HFFc6 (cell line): Measurements from ENCODE around the gene GHSR. TPM values are rescaled to one million over a fixed set of nuclear protein-coding genes. Genes with fewer than 3 reads are reported as not detected.

ENCODE experiments used
- DNase-seq: peaks from one replicate; pipeline ENCODE4 v3.0.0-alpha.2; 2018
- H3K27ac Mint-ChIP-seq: 2 replicates; pipeline ENCODE4 v1.8.0; 2020; ENCODE audit warnings: mild to moderate bottlenecking, mixed read lengths
- H3K27me3 Mint-ChIP-seq: 2 replicates; pipeline ENCODE4 v1.8.0; 2021; ENCODE audit warnings: mild to moderate bottlenecking, moderate library complexity, mixed read lengths; ENCODE audit not compliant: insufficient read depth
- H3K36me3 Mint-ChIP-seq: 2 replicates; pipeline ENCODE4 v1.8.0; 2021; ENCODE audit warnings: low read depth, mixed read lengths
- H3K4me1 Mint-ChIP-seq: 2 replicates; pipeline ENCODE4 v1.8.0; 2020; ENCODE audit warnings: low read depth, mixed read lengths
- H3K4me3 Mint-ChIP-seq: 2 replicates; pipeline ENCODE4 v1.8.0; 2020; ENCODE audit warnings: mild to moderate bottlenecking, moderate library complexity, mixed read lengths
- H3K9me3 Mint-ChIP-seq: 2 replicates; pipeline ENCODE4 v1.8.0; 2020; ENCODE audit warnings: mild to moderate bottlenecking, mixed read lengths
- CTCF ChIP-seq: fragments of 200-600 bp; sonication (generic); IDR thresholded peaks from 2 replicates; pipeline ENCODE4 v1.5.0; 2021; ENCODE audit warnings: antibody characterized with exemption, mild to moderate bottlenecking
- total RNA-seq, 6 experiments: library from RNA; stranded (reverse); fragmentation: NEBNext Ultra II Directional; extraction: Animal tissue kit (Norgen Biotek cat#: 25700); gene quantifications; 2 replicates in 1 of 6; 3 replicates in 5 of 6; pipeline ENCODE4 v1.2.3, GENCODE V29; 2021

Gene GHSR
- total RNA-seq, 6 experiments from 2014 or later: not detected

GRCh38 chr3:172438186-172438585, 10.1 kb downstream of the GHSR start:
- H3K4me3 Mint-ChIP-seq: no peak overlapping the region
- no peak for TF ChIP-seq CTCF
- no peaks in the 10 kb centered on the region for H3K4me1 Mint-ChIP-seq
- H3K36me3 Mint-ChIP-seq: no peaks in the 10 kb centered on the region
- peaks cover 7% of the 10 kb centered on the region for H3K9me3 Mint-ChIP-seq
- peaks cover 21% of the 10 kb centered on the region for H3K27me3 Mint-ChIP-seq
- DNase-seq: no peak
- H3K27ac Mint-ChIP-seq: no peak overlapping the region

GRCh38 chr3:172437713-172438112, 10.5 kb downstream of the GHSR start:
- H3K4me3 Mint-ChIP-seq: no peak overlapping the region
- TF ChIP-seq CTCF: no peak

GRCh38 chr3:172415323-172415722, 32.9 kb downstream of the GHSR start:
- DNase-seq: no peak
- H3K9me3 Mint-ChIP-seq: no peaks in the 10 kb centered on the region
- H3K4me3 Mint-ChIP-seq: no peak overlapping the region
- TF ChIP-seq CTCF: no peak
- H3K27ac Mint-ChIP-seq: no peak overlapping the region
- H3K36me3 Mint-ChIP-seq: no peaks in the 10 kb centered on the region
- H3K4me1 Mint-ChIP-seq: no peaks in the 10 kb centered on the region
- peaks cover 7% of the 10 kb centered on the region for H3K27me3 Mint-ChIP-seq

More at GRCh38 chr3:172437713-172438112, 10.5 kb downstream of the GHSR start:
- peaks cover 21% of the 10 kb centered on the region for H3K27me3 Mint-ChIP-seq
- H3K36me3 Mint-ChIP-seq: no peaks in the 10 kb centered on the region
- H3K9me3 Mint-ChIP-seq: peaks cover 11% of the 10 kb centered on the region
- H3K27ac Mint-ChIP-seq: no peak overlapping the region
- no peaks in the 10 kb centered on the region for H3K4me1 Mint-ChIP-seq
- no peak for DNase-seq

GRCh38 chr3:172411478-172411947, 36.7 kb downstream of the GHSR start:
- TF ChIP-seq CTCF: no peak
- Mint-ChIP-seq H3K36me3 (no peaks in the 10 kb centered on the region), H3K4me3 (no peak overlapping the region), H3K27ac (no peak overlapping the region), H3K4me1 (no peaks in the 10 kb centered on the region), H3K27me3 (peaks cover 7% of the 10 kb centered on the region), H3K9me3 (no peaks in the 10 kb centered on the region)
- no peak for DNase-seq

GRCh38 chr3:172410702-172411477, 37.4 kb downstream of the GHSR start:
- H3K9me3 Mint-ChIP-seq: no peaks in the 10 kb centered on the region
- H3K4me3 Mint-ChIP-seq: no peak overlapping the region
- H3K27ac Mint-ChIP-seq: no peak overlapping the region

More at GRCh38 chr3:172410702-172411477, 37.4 kb downstream of the GHSR start:
- DNase-seq: no peak
- no peak for TF ChIP-seq CTCF
- H3K36me3 Mint-ChIP-seq: no peaks in the 10 kb centered on the region
- H3K4me1 Mint-ChIP-seq: no peaks in the 10 kb centered on the region
- peaks cover 7% of the 10 kb centered on the region for H3K27me3 Mint-ChIP-seq
